ENCODE results near the gene BRD8. TPM values are rescaled to one million over a fixed set of nuclear protein-coding genes. Genes with fewer than 3 reads are reported as not detected.

The BRD8 gene
- total RNA-seq, 1 experiment from 2014 or later, result 80.8 TPM

DNA sequence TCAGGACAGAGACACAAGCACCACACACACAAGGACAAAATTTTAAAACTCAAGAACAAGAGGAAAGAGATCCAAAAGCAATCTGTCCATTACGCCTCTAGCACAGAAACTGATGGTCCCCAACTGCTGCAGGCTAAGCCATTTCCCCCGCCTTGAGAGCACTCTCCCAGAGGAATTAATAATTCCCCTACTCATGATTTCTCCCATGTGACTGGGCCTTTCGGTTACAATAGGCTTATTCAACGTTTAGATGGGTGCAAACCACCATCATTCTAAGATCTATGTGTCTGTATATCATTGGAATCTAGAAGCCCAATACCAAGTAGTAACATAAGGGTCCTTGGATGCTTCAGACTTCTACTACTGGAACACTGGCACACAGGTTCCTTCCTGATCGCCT lies 18.8 kb downstream of the BRD8 start:
- no peak overlapping the region for H3K27ac ChIP-seq (ENCODE audit: low read depth, low read length)
- intact Hi-C loops (cut with micrococcal nuclease), result no loop called here
- no peak for ATAC-seq
- no peak for DNase-seq (ENCODE audit: low read depth, low spot score)
- ChIA-PET RAD21 (ENCODE audit: low non-redundant PET in 1 of 2, low total read pairs in 2 of 2, uncharacterized antibody in 2 of 2, unreplicated experiment in 2 of 2) (no interaction called here), POLR2A (no interaction called here), CTCF (no interaction called here)
- no peaks in the 10 kb centered on the region for H3K9me2 ChIP-seq (ENCODE audit: insufficient read depth)
- no peaks in the 10 kb centered on the region for H3K4me1 ChIP-seq (ENCODE audit: control insufficient read depth in 1 of 2, insufficient read depth in 2 of 2, low read length in 2 of 2)
- H3K4me3 ChIP-seq (replicated peaks in 1 of 2; ENCODE audit: low read depth in 1 of 2, low read length in 2 of 2), result no peak overlapping the region
- H3K9ac ChIP-seq (ENCODE audit: low read length), result no peak overlapping the region
- H3K27me3 ChIP-seq (ENCODE audit: insufficient read depth, low read length), result no peaks in the 10 kb centered on the region
- no TSS peak for BruUV-seq (replicated peaks)
- H3K4me2 ChIP-seq (ENCODE audit: low read length), result no peak overlapping the region
- H3K9me3 ChIP-seq (ENCODE audit: control insufficient read depth in 1 of 2, insufficient read depth in 1 of 2, low read depth in 1 of 2, low read length in 2 of 2), result no peaks in the 10 kb centered on the region
- no peaks in the 10 kb centered on the region for H4K20me1 ChIP-seq (ENCODE audit: insufficient read depth)
- TF ChIP-seq, protein P1, sequence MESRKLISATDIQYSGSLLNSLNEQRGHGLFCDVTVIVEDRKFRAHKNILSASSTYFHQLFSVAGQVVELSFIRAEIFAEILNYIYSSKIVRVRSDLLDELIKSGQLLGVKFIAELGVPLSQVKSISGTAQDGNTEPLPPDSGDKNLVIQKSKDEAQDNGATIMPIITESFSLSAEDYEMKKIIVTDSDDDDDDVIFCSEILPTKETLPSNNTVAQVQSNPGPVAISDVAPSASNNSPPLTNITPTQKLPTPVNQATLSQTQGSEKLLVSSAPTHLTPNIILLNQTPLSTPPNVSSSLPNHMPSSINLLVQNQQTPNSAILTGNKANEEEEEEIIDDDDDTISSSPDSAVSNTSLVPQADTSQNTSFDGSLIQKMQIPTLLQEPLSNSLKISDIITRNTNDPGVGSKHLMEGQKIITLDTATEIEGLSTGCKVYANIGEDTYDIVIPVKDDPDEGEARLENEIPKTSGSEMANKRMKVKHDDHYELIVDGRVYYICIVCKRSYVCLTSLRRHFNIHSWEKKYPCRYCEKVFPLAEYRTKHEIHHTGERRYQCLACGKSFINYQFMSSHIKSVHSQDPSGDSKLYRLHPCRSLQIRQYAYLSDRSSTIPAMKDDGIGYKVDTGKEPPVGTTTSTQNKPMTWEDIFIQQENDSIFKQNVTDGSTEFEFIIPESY (IDR thresholded peaks at IDR 0.05; ENCODE audit: extremely low read depth, insufficient replicate concordance, low read length), result no peak
- TF ChIP-seq TCF7L2 (IDR thresholded peaks at IDR 0.05; ENCODE audit: borderline replicate concordance, extremely low read depth, insufficient read depth, insufficient read length), result no peak
- no peak for TF ChIP-seq ZNF274 (IDR thresholded peaks at IDR 0.05; ENCODE audit: low read depth, low read length)
- no peak for TF ChIP-seq JUND (IDR thresholded peaks at IDR 0.05)
- no peak for TF ChIP-seq CBX3 (IDR thresholded peaks at IDR 0.05; ENCODE audit: low read depth)
- TF ChIP-seq RAD21 (IDR thresholded peaks at IDR 0.05; ENCODE audit: low read depth), result no peak
- TF ChIP-seq EZH2phosphoT487 (IDR thresholded peaks at IDR 0.05; ENCODE audit: borderline replicate concordance), result no peak
- no peak for TF ChIP-seq FOSL1 (IDR thresholded peaks at IDR 0.05; ENCODE audit: low read depth)
- no peak for TF ChIP-seq ZFX (IDR thresholded peaks at IDR 0.05)
- no peak for TF ChIP-seq SRF (IDR thresholded peaks at IDR 0.05; ENCODE audit: low read depth)
- TF ChIP-seq YY1 (IDR thresholded peaks at IDR 0.05; ENCODE audit: extremely low read depth, insufficient replicate concordance, low read depth, low read length), result no peak
- TF ChIP-seq, protein P2, sequence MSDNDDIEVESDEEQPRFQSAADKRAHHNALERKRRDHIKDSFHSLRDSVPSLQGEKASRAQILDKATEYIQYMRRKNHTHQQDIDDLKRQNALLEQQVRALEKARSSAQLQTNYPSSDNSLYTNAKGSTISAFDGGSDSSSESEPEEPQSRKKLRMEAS (IDR thresholded peaks at IDR 0.05), result no peak
- no peak for TF ChIP-seq SIN3A (IDR thresholded peaks at IDR 0.05; ENCODE audit: low read depth)
- no peaks in the 10 kb centered on the region for H3K79me2 ChIP-seq (ENCODE audit: insufficient read depth, low read length)
- H2AFZ ChIP-seq (ENCODE audit: low read depth, low read length, poor library complexity, severe bottlenecking), result no peak overlapping the region
- peaks cover 64 to 68% of the 10 kb centered on the region in 2 experiments for H3K36me3 ChIP-seq (ENCODE audit: control insufficient read depth in 1 of 2, insufficient read depth in 2 of 2, low read length in 2 of 2)
